ENCODE data around the gene PDK2.

Gene PDK2

GRCh38 chr17:50056961-50057330, 38.2 kb upstream of the PDK2 start:
- CTCF ChIA-PET: interaction anchor here (0.8 to 1.8 kb wide), 7 partner anchors 10 to 58 kb away, joined by 3 to 14 read pairs (median 4); no protein-coding TSS in a partner anchor
- POLR2A ChIA-PET: interaction anchor here (0.9 to 2.1 kb wide), 6 partner anchors 8 to 95 kb away, joined by 3 to 7 read pairs (median 5); no protein-coding TSS in a partner anchor
- no peak for DNase-seq (ENCODE audit: extremely low spot score)
- TF ChIP-seq ELF4 (IDR thresholded peaks at IDR 0.05) (no peak), ZNF384 (IDR thresholded peaks at IDR 0.05) (no peak), HDGF (IDR thresholded peaks at IDR 0.05; ENCODE audit: borderline replicate concordance) (no peak), L3MBTL2 (conservative IDR thresholded peaks at IDR 0.05) (no peak), SP1 (IDR thresholded peaks at IDR 0.05) (no peak), TARDBP (IDR thresholded peaks at IDR 0.05) (no peak), LEF1 (IDR thresholded peaks at IDR 0.05; ENCODE audit: borderline replicate concordance) (no peak), NFRKB (IDR thresholded peaks at IDR 0.05) (no peak), CTBP1 (IDR thresholded peaks at IDR 0.05; ENCODE audit: borderline replicate concordance) (no peak), SUZ12 (IDR thresholded peaks at IDR 0.05) (no peak), FOXM1 (IDR thresholded peaks at IDR 0.05; ENCODE audit: borderline replicate concordance) (no peak), ARNT (IDR thresholded peaks at IDR 0.05) (no peak)
- TF ChIP-seq, protein P1, sequence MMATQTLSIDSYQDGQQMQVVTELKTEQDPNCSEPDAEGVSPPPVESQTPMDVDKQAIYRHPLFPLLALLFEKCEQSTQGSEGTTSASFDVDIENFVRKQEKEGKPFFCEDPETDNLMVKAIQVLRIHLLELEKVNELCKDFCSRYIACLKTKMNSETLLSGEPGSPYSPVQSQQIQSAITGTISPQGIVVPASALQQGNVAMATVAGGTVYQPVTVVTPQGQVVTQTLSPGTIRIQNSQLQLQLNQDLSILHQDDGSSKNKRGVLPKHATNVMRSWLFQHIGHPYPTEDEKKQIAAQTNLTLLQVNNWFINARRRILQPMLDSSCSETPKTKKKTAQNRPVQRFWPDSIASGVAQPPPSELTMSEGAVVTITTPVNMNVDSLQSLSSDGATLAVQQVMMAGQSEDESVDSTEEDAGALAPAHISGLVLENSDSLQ (IDR thresholded peaks at IDR 0.05): no peak

DNA sequence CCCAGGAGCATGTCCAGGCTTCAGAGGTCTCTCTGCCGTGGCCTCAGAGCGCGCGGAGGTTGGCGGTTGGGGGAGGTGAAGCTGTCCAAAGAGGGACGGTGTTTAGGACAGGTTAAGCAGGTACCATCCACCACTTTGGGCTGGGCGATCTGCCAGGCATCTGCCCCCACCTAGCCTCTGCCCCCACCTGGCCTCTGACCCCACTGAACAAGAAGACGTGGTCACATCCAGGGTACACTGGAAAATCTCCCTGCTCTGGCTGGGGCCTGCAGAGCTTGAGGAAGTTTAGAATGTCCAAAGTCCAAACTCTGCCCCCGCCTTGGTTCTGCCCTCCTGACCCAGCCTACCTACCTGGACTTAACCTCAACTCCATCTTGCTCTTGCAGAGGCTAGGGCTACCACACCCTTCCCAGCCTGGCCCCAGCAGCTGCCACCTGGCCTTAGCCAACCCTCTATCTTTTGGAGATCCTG, 37.6 kb upstream of the PDK2 start:
- no peak for DNase-seq (ENCODE audit: extremely low spot score)
- ChIA-PET CTCF (interaction anchor here (1.0 kb wide), 1 partner anchor 37 kb away, joined by 4 read pairs; no protein-coding TSS in a partner anchor), POLR2A (interaction anchor here (2.1 kb wide), 1 partner anchor 37 kb away, joined by 7 read pairs; no protein-coding TSS in a partner anchor)
- TF ChIP-seq ARNT (IDR thresholded peaks at IDR 0.05) (no peak), LEF1 (IDR thresholded peaks at IDR 0.05; ENCODE audit: borderline replicate concordance) (no peak), NFRKB (IDR thresholded peaks at IDR 0.05) (no peak), ZNF384 (IDR thresholded peaks at IDR 0.05) (no peak), FOXM1 (IDR thresholded peaks at IDR 0.05; ENCODE audit: borderline replicate concordance) (no peak), FOXA1 (IDR thresholded peaks at IDR 0.05) (no peak), ELF4 (IDR thresholded peaks at IDR 0.05) (no peak), SUZ12 (IDR thresholded peaks at IDR 0.05) (no peak), SP1 (IDR thresholded peaks at IDR 0.05) (no peak), CTBP1 (IDR thresholded peaks at IDR 0.05; ENCODE audit: borderline replicate concordance) (no peak), L3MBTL2 (conservative IDR thresholded peaks at IDR 0.05) (no peak), FOXK2 (IDR thresholded peaks at IDR 0.05) (no peak), HDGF (IDR thresholded peaks at IDR 0.05; ENCODE audit: borderline replicate concordance) (no peak), TARDBP (IDR thresholded peaks at IDR 0.05) (no peak), BHLHE40 (IDR thresholded peaks at IDR 0.05; ENCODE audit: borderline replicate concordance) (no peak)
- TF ChIP-seq, protein P1 (IDR thresholded peaks at IDR 0.05): no peak

DNA sequence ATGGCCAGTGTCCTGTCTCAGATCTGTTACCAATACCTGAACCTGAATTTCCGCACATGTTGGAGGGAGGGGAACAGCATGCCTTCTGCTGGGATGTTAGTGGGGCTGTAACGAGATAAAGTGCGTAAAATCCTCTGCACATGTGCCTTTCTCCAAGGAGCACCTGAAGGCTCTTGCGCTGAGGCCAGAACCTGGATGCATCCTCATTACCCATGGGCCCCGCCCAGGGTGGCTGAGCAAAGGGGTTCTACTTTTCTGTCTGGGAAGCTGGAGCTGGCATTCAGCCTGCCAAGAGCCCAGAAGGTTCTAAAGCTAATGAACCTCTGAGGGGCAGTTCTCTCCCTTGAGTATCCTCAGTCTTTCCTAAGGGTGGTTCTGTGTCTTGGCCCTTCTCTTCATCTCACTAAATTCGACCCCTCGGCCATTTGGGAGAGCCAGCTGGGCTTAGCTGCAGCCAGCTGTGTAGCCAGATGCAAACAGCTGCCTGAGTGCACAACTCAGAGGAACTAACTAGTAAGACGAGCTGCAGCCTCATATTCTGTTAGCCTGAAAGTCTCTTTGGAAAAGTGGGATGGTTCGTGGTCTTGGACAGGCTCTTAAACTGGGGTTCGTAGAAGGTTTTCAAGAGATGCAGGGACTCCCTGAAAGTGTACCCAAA, 36.7 kb upstream of the PDK2 start:
- ChIA-PET CTCF (interaction anchor here (0.6 to 1.0 kb wide), 3 partner anchors 22 to 35 kb away, joined by 3 to 4 read pairs (median 3); no protein-coding TSS in a partner anchor), POLR2A (no interaction called here)
- DNase-seq (ENCODE audit: extremely low spot score): no peak

GRCh38 chr17:50059256-50059655, 35.9 kb upstream of the PDK2 start:
- no peak for TF ChIP-seq ELF4 (IDR thresholded peaks at IDR 0.05)
- TF ChIP-seq, protein P1 (IDR thresholded peaks at IDR 0.05): no peak
- TF ChIP-seq SUZ12 (IDR thresholded peaks at IDR 0.05): no peak
- CTCF ChIA-PET: interaction anchor here (0.8 to 1.0 kb wide), 2 partner anchors 21 to 35 kb away, joined by 3 read pairs; no protein-coding TSS in a partner anchor
- no peak for DNase-seq (ENCODE audit: extremely low spot score)
- POLR2A ChIA-PET: no interaction called here

More for the DNA sequence above, 36.7 kb upstream of the PDK2 start:
- no peak for TF ChIP-seq ZNF384 (IDR thresholded peaks at IDR 0.05)
- TF ChIP-seq CTBP1 (IDR thresholded peaks at IDR 0.05; ENCODE audit: borderline replicate concordance): no peak
- no peak for TF ChIP-seq NFRKB (IDR thresholded peaks at IDR 0.05)
- TF ChIP-seq LEF1 (IDR thresholded peaks at IDR 0.05; ENCODE audit: borderline replicate concordance): no peak
- no peak for TF ChIP-seq SUZ12 (IDR thresholded peaks at IDR 0.05)
- TF ChIP-seq, protein P1 (IDR thresholded peaks at IDR 0.05): no peak
- no peak for TF ChIP-seq FOXM1 (IDR thresholded peaks at IDR 0.05; ENCODE audit: borderline replicate concordance)
- TF ChIP-seq SP1 (IDR thresholded peaks at IDR 0.05): no peak

DNA sequence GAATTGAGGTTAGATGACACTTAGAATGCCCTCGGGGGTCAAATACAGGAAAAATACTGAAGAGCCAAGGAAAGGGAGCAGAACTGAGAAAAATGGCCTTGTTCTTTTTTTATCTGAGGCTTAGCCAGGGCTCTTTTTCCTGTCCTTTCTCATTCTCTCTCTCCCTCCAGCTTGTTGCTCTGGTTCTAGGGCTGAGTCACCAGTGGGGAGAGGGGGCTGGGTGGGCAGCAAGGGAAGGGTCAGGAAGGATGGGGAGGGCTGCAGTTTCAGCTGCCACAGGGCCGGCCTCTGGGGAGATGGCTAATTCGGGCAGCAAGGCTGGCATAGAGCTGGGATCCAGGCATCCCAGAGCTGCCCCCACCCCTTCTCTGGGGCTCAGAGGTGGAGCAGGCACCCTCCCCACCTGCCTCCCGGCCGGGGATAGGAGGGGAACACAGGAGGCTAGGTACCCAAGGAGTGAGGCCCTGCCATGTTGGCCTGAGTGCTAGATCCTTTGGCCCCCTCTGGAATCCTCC, 35.3 kb upstream of the PDK2 start:
- ChIA-PET POLR2A (interaction anchor here (1.4 kb wide), 1 partner anchor 34 kb away, joined by 3 read pairs; no protein-coding TSS in a partner anchor), CTCF (interaction anchor here (1.5 kb wide), 1 partner anchor 33 kb away, joined by 4 read pairs; no protein-coding TSS in a partner anchor)
- DNase-seq (ENCODE audit: extremely low spot score): no peak
- TF ChIP-seq FOXM1 (IDR thresholded peaks at IDR 0.05; ENCODE audit: borderline replicate concordance): no peak
- no peak for TF ChIP-seq LEF1 (IDR thresholded peaks at IDR 0.05; ENCODE audit: borderline replicate concordance)
- TF ChIP-seq, protein P1 (IDR thresholded peaks at IDR 0.05): no peak
- no peak for TF ChIP-seq ELF4 (IDR thresholded peaks at IDR 0.05)
- no peak for TF ChIP-seq HDGF (IDR thresholded peaks at IDR 0.05; ENCODE audit: borderline replicate concordance)
- no peak for TF ChIP-seq SUZ12 (IDR thresholded peaks at IDR 0.05)
- no peak for TF ChIP-seq FOXK2 (IDR thresholded peaks at IDR 0.05)
- TF ChIP-seq ARNT (IDR thresholded peaks at IDR 0.05): no peak
- TF ChIP-seq L3MBTL2 (conservative IDR thresholded peaks at IDR 0.05): no peak
- TF ChIP-seq NFRKB (IDR thresholded peaks at IDR 0.05): no peak
- TF ChIP-seq SP1 (IDR thresholded peaks at IDR 0.05): no peak
- TF ChIP-seq FOXA1 (IDR thresholded peaks at IDR 0.05): no peak
- no peak for TF ChIP-seq ZNF384 (IDR thresholded peaks at IDR 0.05)
- TF ChIP-seq TARDBP (IDR thresholded peaks at IDR 0.05): no peak
- TF ChIP-seq BHLHE40 (IDR thresholded peaks at IDR 0.05; ENCODE audit: borderline replicate concordance): no peak
- TF ChIP-seq CTBP1 (IDR thresholded peaks at IDR 0.05; ENCODE audit: borderline replicate concordance): no peak

Data from HEK293T (cell line).